Hepatocyte (in vitro differentiated cells): ENCODE results near the gene STEEP1.
"Not testable (repeated sequence)": the region's sequence is repeated elsewhere in the genome, so short reads cannot be mapped to it uniquely, and the experiment has no call there.

Source experiments
- CTCF ChIP-seq: fragments of 200-600 bp; sonication (generic); IDR thresholded peaks from 2 replicates; pipeline ENCODE4 v1.5.1; 2016; ENCODE audit warnings: antibody characterized with exemption, mild to moderate bottlenecking; ENCODE audit not compliant: poor library complexity
- EZH2 ChIP-seq: fragments of 200-600 bp; sonication (generic); IDR thresholded peaks from 2 replicates; pipeline ENCODE4 v1.6.1; 2016; ENCODE audit warnings: antibody characterized with exemption, mild to moderate bottlenecking, borderline replicate concordance
- EZH2phosphoT487 ChIP-seq: fragments of 200-600 bp; sonication (generic); IDR thresholded peaks from one replicate; pipeline ENCODE4 v1.6.1; 2018; ENCODE audit warnings: antibody characterized with exemption, mild to moderate bottlenecking, low read depth, moderate library complexity; ENCODE audit not compliant: unreplicated experiment, severe bottlenecking

- not testable (repeated sequence) for TF ChIP-seq EZH2phosphoT487, CTCF, EZH2
Measured at GRCh38 chrX:119493851-119494495, 71.2 kb downstream of the STEEP1 start.
